ENCODE results near the gene CTAGE1. TPM values are rescaled to one million over a fixed set of nuclear protein-coding genes. Genes with fewer than 3 reads are reported as not detected.

The CTAGE1 gene
- total and polyA plus RNA-seq, 2 donors (not counting 1 experiment from before 2014, with no cell fraction given): not detected

GRCh38 chr18:22408059-22408458 is 9.7 kb downstream of the CTAGE1 start:
- no peak overlapping the region for H3K4me2 ChIP-seq (replicated peaks; ENCODE audit: low read depth, low read length, poor library complexity, severe bottlenecking)
- no peaks in the 10 kb centered on the region for H3K4me1 Mint-ChIP-seq
- no peak overlapping the region for H3K9ac ChIP-seq (ENCODE audit: low read length)
- ATAC-seq (ENCODE audit: low read depth) (no peak), DNase-seq (no peak)
- no peaks in the 10 kb centered on the region for H3K4me1 ChIP-seq (ENCODE audit: control insufficient read depth in 2 of 2, insufficient read depth in 2 of 2, low read length in 2 of 2)
- no peaks in the 10 kb centered on the region for H4K20me1 ChIP-seq (ENCODE audit: control insufficient read depth, insufficient read depth, low read length, poor library complexity, severe bottlenecking)
- no peaks in the 10 kb centered on the region for H3K27me3 Mint-ChIP-seq
- ChIA-PET POLR2A (no interaction called here), CTCF (no interaction called here)
- H3K27me3 ChIP-seq (replicated peaks in 1 of 4; ENCODE audit: control extremely low read depth in 1 of 4, control insufficient read depth in 3 of 4, insufficient read depth in 4 of 4, low read length in 3 of 4): no peaks in the 10 kb centered on the region
- no peaks in the 10 kb centered on the region for H3K79me2 ChIP-seq (ENCODE audit: control insufficient read depth, insufficient read depth, low read length)
- H3K4me3 Mint-ChIP-seq: no peak overlapping the region
- peaks cover 7% of the 10 kb centered on the region for H3K9me3 Mint-ChIP-seq (ENCODE audit: insufficient read depth)
- no peak overlapping the region for H3K4me3 ChIP-seq (ENCODE audit: control extremely low read depth in 1 of 5, extremely low read depth in 1 of 5, insufficient read depth in 1 of 5, low read depth in 2 of 5, low read length in 4 of 5)
- intact Hi-C loops (cut with micrococcal nuclease): no loop called here
- H3K9me3 ChIP-seq (ENCODE audit: control extremely low read depth in 1 of 3, control insufficient read depth in 2 of 3, insufficient read depth in 1 of 3, low read length in 2 of 3): peaks cover 0 to 10% (median 2%) of the 10 kb centered on the region in 3 donors
- 100% methylated on average over 1 of the region's 3 CpGs for WGBS (ENCODE audit: insufficient coverage)
- TF ChIP-seq EZH2 (IDR thresholded peaks at IDR 0.05; ENCODE audit: borderline replicate concordance, insufficient read depth, low read depth, low read length, poor library complexity, severe bottlenecking): no peak
- TF ChIP-seq, protein P1, sequence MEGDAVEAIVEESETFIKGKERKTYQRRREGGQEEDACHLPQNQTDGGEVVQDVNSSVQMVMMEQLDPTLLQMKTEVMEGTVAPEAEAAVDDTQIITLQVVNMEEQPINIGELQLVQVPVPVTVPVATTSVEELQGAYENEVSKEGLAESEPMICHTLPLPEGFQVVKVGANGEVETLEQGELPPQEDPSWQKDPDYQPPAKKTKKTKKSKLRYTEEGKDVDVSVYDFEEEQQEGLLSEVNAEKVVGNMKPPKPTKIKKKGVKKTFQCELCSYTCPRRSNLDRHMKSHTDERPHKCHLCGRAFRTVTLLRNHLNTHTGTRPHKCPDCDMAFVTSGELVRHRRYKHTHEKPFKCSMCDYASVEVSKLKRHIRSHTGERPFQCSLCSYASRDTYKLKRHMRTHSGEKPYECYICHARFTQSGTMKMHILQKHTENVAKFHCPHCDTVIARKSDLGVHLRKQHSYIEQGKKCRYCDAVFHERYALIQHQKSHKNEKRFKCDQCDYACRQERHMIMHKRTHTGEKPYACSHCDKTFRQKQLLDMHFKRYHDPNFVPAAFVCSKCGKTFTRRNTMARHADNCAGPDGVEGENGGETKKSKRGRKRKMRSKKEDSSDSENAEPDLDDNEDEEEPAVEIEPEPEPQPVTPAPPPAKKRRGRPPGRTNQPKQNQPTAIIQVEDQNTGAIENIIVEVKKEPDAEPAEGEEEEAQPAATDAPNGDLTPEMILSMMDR (IDR thresholded peaks at IDR 0.05): no peak
- H3K27ac Mint-ChIP-seq: no peak overlapping the region
- no peaks in the 10 kb centered on the region for H3K36me3 ChIP-seq (replicated peaks in 1 of 2; ENCODE audit: control extremely low read depth in 1 of 2, control insufficient read depth in 1 of 2, extremely low read depth in 1 of 2, insufficient read depth in 2 of 2, low read length in 1 of 2)
- no peak overlapping the region for H3K27ac ChIP-seq (ENCODE audit: low read length in 2 of 2)
- no peak overlapping the region for H2AFZ ChIP-seq (ENCODE audit: insufficient read depth, low read depth, low read length, poor library complexity, severe bottlenecking)

DNA sequence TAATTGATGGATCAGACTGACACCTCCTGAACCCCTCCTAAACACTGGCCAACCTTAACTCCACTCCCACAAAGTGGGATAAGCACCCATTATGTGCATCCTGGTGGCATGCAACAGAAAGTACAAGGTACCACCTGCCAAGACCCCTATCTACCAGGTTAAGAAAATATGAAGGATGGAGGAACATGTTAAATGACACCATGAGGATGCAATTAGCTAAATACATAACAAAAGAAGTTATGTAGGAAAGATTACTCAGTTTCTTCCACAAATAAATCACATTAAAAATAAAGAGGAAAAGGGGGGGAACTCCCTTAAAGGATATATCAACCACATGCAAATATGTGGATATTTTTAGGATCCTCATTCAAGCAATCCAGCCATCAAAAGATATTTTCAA is 12.6 kb downstream of the CTAGE1 start:
- Mint-ChIP-seq H3K4me3 (no peak overlapping the region), H3K27ac (no peak overlapping the region), H3K9me3 (ENCODE audit: insufficient read depth) (peaks cover 10% of the 10 kb centered on the region), H3K4me1 (no peaks in the 10 kb centered on the region), H3K27me3 (no peaks in the 10 kb centered on the region)
- TF ChIP-seq EZH2 (IDR thresholded peaks at IDR 0.05; ENCODE audit: borderline replicate concordance, insufficient read depth, low read depth, low read length, poor library complexity, severe bottlenecking): no peak
- TF ChIP-seq, protein P1 (IDR thresholded peaks at IDR 0.05): no peak
- H3K4me2 ChIP-seq (replicated peaks; ENCODE audit: low read depth, low read length, poor library complexity, severe bottlenecking): no peak overlapping the region
- ChIA-PET POLR2A (no interaction called here), CTCF (no interaction called here)
- no peak for DNase-seq
- no peaks in the 10 kb centered on the region for H3K79me2 ChIP-seq (ENCODE audit: control insufficient read depth, insufficient read depth, low read length)
- H2AFZ ChIP-seq (ENCODE audit: insufficient read depth, low read depth, low read length, poor library complexity, severe bottlenecking): no peak overlapping the region
- H4K20me1 ChIP-seq (ENCODE audit: control insufficient read depth, insufficient read depth, low read length, poor library complexity, severe bottlenecking): no peaks in the 10 kb centered on the region
- H3K9me3 ChIP-seq (ENCODE audit: control extremely low read depth in 1 of 3, control insufficient read depth in 2 of 3, insufficient read depth in 1 of 3, low read length in 2 of 3): peaks cover 0 to 17% (median 2%) of the 10 kb centered on the region in 3 donors
- H3K27me3 ChIP-seq (replicated peaks in 1 of 4; ENCODE audit: control extremely low read depth in 1 of 4, control insufficient read depth in 3 of 4, insufficient read depth in 4 of 4, low read length in 3 of 4): no peaks in the 10 kb centered on the region
- intact Hi-C loops (cut with micrococcal nuclease): no loop called here
- no peak overlapping the region for H3K9ac ChIP-seq (ENCODE audit: low read length)
- ATAC-seq (ENCODE audit: low read depth): no peak
- no peaks in the 10 kb centered on the region for H3K36me3 ChIP-seq (replicated peaks in 1 of 2; ENCODE audit: control extremely low read depth in 1 of 2, control insufficient read depth in 1 of 2, extremely low read depth in 1 of 2, insufficient read depth in 2 of 2, low read length in 1 of 2)
- no peak overlapping the region for H3K27ac ChIP-seq (ENCODE audit: low read length in 2 of 2)
- no peak overlapping the region for H3K4me3 ChIP-seq (ENCODE audit: control extremely low read depth in 1 of 5, extremely low read depth in 1 of 5, insufficient read depth in 1 of 5, low read depth in 2 of 5, low read length in 4 of 5)
- H3K4me1 ChIP-seq (ENCODE audit: control insufficient read depth in 2 of 2, insufficient read depth in 2 of 2, low read length in 2 of 2): no peaks in the 10 kb centered on the region
